SK-MEL-5 (cell line): ENCODE data around the gene GABRG2. TPM values are rescaled to one million over a fixed set of nuclear protein-coding genes. Genes with fewer than 3 reads are reported as not detected.
A peak's percentile ranks its signal among the peaks of the same experiment; 100 is the strongest.

Experiments
- DNase-seq: peaks from one replicate; pipeline ENCODE4 v3.0.0-alpha.2; 2016; ENCODE audit warnings: low read depth, low spot score
- in situ Hi-C: cut with HindIII; loops from 2 replicates; pipeline ENCODE4 v1.10.0; 2016; ENCODE audit warnings: low sequenced_read_pairs, high pct_unique_total_duplicates, low pct_unique_long_range_greater_than_20kb
- total RNA-seq: library from RNA; depleted of rRNA; stranded (reverse); fragments of >200 nt; shearing (Covaris generic); gene quantifications from 2 replicates; pipeline ENCODE4 v1.2.3, GENCODE V29; 2014; rRNA removed

Gene GABRG2
- total RNA-seq, 1 experiment from 2014 or later = 0.32 TPM

GRCh38 chr5:162160401-162160800 is 92.8 kb downstream of the GABRG2 start:
- in situ Hi-C loops = no loop called here
- DNase-seq = no peak

- in situ Hi-C loops = no loop called here
- no peak for DNase-seq
Measured at GRCh38 chr5:162163663-162164062, 96.1 kb downstream of the GABRG2 start.

DNA sequence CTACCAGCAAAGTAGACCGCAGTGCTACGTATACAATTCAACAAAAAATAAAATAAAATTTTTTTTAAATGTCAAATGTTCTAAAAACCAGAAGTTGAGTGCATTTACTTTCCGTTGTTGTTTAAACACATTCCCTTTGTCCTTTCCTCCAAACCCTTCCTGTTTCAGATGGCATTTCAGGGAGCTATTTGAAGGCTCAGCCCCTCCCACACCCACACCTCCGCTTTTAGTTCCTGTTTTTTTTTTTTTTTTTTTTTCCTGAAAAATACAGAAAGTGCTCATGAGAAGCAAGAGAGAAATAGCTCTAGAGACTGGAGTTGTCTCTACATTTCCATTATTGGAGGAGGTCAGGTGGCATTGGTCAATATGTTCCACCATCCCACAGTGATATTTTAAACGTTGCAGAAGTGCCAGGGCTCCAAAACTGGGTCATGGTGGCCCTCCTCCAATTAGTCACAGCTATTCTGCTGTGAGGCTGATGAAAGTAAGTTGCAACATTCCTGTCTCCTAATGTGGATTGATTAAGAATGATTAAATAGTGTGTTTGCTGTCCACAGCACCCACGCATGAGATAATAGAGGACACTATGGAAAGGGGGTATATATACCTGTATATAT is 106.9 kb downstream of the GABRG2 start:
- in situ Hi-C loops = no loop called here
- peak; percentile 2 for DNase-seq

GRCh38 chr5:162187371-162187770 is 119.8 kb downstream of the GABRG2 start:
- in situ Hi-C loops = no loop called here
- no peak for DNase-seq

- no peak for DNase-seq
- in situ Hi-C loops = no loop called here
Measured at GRCh38 chr5:162189719-162190118, 122.1 kb downstream of the GABRG2 start.

DNA sequence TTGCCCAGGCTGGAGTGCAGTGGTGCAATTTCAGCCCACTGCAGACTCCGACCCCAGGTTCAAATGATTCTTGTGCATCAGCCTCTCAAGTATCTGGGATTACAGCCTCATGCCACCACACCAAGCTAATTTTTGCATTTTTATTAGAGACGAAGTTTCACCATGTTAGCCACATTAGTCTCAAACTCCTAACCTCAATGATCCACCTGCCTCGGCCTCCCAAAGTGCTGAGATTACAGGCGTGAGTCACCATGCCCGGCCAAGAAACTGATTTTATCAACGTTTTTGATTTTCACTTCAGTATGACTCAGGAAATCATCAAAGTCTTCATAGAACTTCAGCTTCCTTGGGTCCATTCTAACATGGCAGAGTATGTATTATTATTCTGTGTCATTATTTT is 125.4 kb downstream of the GABRG2 start:
- no peak for DNase-seq
- in situ Hi-C loops = no loop called here

DNA sequence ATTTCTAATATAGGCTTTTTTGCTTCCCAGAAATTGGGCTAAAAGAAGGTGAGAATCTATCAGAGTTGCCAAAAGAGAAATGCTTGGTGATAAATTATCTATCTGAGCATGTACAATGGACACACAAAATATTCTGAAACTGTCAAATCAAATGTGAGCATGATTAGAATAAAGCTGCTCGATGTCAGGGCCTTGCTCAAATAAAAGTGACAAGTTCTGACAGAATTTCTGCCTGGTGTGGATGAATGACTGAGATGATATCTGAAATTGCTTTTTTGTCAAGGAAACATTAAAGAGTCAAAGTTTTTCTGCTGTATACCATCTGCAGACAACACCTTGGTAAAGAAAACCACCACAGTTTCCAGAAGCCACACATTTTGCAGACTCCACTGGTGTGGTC is 128.8 kb downstream of the GABRG2 start:
- in situ Hi-C loops = no loop called here
- DNase-seq = no peak

GRCh38 chr5:162202285-162202880 is 134.8 kb downstream of the GABRG2 start:
- DNase-seq = no peak
- in situ Hi-C loops = no loop called here

Other genes starting within 250 kb of the GABRG2 start
- gene GABRA1, start 219.7 kb upstream of the GABRG2 start, total RNA-seq = not detected in 2 replicates